GM13976 (cell line): ENCODE results near the gene SCGB1C1.

ENCODE experiments used
- DNase-seq: peaks from one replicate; pipeline ENCODE4 v3.0.0; 2012; ENCODE audit warnings: low spot score
- CTCF ChIP-seq: IDR thresholded peaks from 2 replicates; pipeline ENCODE4 v1.5.1; 2012; ENCODE audit warnings: borderline replicate concordance, mild to moderate bottlenecking; ENCODE audit not compliant: insufficient read depth; ENCODE audit errors: extremely low read depth, missing control alignments, control extremely low read depth
- in situ Hi-C: fragments of 300-500 bp; cut with MboI; formaldehyde crosslinking; loops from one replicate; pipeline ENCODE4 v1.12.0; 2022; ENCODE audit warnings: low sequenced_read_pairs, mixed read lengths, inconsistent platforms; ENCODE audit not compliant: unreplicated experiment

The SCGB1C1 gene

GRCh38 chr11:197741-198235 lies 4.9 kb downstream of the SCGB1C1 start:
- in situ Hi-C loops: no loop called here

GRCh38 chr11:198236-198806 lies 5.4 kb downstream of the SCGB1C1 start:
- in situ Hi-C loops: no loop called here
- DNase-seq: no peak
- TF ChIP-seq CTCF: no peak

More at GRCh38 chr11:197741-198235, 4.9 kb downstream of the SCGB1C1 start:
- no peak for DNase-seq
- TF ChIP-seq CTCF: no peak

GRCh38 chr11:199004-199581 lies 6.2 kb downstream of the SCGB1C1 start:
- DNase-seq: no peak
- in situ Hi-C loops: no loop called here
- TF ChIP-seq CTCF: no peak

- in situ Hi-C loops: no loop called here
- no peak for TF ChIP-seq CTCF
- no peak for DNase-seq
Measured at GRCh38 chr11:199782-200181, 6.9 kb downstream of the SCGB1C1 start.

- TF ChIP-seq CTCF: no peak
- in situ Hi-C loops: no loop called here
- no peak for DNase-seq
Measured at GRCh38 chr11:200224-201003, 7.5 kb downstream of the SCGB1C1 start.

GRCh38 chr11:201966-202365 lies 9.1 kb downstream of the SCGB1C1 start:
- TF ChIP-seq CTCF: no peak
- in situ Hi-C loops: no loop called here
- DNase-seq: no peak
